ENCODE data around the gene AQP3. TPM values are rescaled to one million over a fixed set of nuclear protein-coding genes. Genes with fewer than 3 reads are reported as not detected.
A peak's percentile ranks its signal among the peaks of the same experiment; 100 is the strongest.

Gene AQP3
- total RNA-seq, 1 experiment from 2014 or later, result 5.5 TPM

DNA sequence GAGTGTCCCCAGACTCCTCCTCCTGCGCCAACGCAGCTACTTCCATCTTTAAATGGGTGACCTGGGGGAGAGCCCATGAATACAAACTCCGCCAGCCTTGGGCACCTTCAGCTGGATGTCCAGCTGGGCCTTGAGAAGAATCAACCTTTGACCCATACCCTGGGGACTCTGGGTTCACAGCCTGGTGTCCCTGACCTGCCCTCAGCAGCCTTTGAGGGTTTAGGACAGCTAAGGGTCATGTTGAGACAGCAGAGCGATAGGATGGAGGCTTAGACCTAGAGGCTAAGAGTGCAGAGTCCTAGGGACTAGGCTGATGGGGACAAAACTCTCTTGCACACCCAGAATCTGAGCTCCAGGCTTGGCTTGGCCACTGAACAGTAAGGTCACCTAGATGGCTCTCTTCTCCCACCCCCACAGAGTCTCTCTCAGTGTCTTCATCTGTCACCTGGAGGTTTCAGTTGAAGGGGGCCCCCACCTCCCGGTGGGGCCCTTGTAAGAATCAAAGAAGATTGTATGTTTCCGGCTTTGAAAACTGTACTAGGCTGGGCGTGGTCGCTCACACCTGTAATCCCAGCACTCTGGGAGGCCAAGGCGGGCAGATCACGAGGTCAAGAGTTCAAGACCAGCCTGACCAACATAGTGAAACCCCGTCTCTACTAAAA lies 6.7 kb upstream of the AQP3 start:
- no peaks in the 10 kb centered on the region for H3K9me2 ChIP-seq (ENCODE audit: insufficient read depth)
- H3K79me2 ChIP-seq (ENCODE audit: insufficient read depth, low read length), result no peaks in the 10 kb centered on the region
- ChIA-PET POLR2A (interaction anchor here (1.1 to 2.4 kb wide), 3 partner anchors 13 to 20 kb away, joined by 3 to 9 read pairs (median 5); partner anchors contain the start of gene NOL6), CTCF (interaction anchor here (1.1 to 4.0 kb wide), 6 partner anchors 12 to 228 kb away, joined by 3 to 39 read pairs (median 6); partner anchors contain the start of genes NFX1 and NOL6), RAD21 (ENCODE audit: low non-redundant PET in 1 of 2, low total read pairs in 2 of 2, uncharacterized antibody in 2 of 2, unreplicated experiment in 2 of 2) (no interaction called here)
- no peaks in the 10 kb centered on the region for H3K9me3 ChIP-seq (ENCODE audit: control insufficient read depth in 1 of 2, insufficient read depth in 1 of 2, low read depth in 1 of 2, low read length in 2 of 2)
- H2AFZ ChIP-seq (ENCODE audit: low read depth, low read length, poor library complexity, severe bottlenecking), result no peak overlapping the region
- no peaks in the 10 kb centered on the region for H3K27me3 ChIP-seq (ENCODE audit: insufficient read depth, low read length)
- no TSS peak for BruUV-seq (replicated peaks)
- TF ChIP-seq TCF7L2 (IDR thresholded peaks at IDR 0.05; ENCODE audit: borderline replicate concordance, extremely low read depth, insufficient read depth, insufficient read length), result no peak
- TF ChIP-seq RAD21 (IDR thresholded peaks at IDR 0.05; ENCODE audit: low read depth), result no peak
- no peak for TF ChIP-seq ZFX (IDR thresholded peaks at IDR 0.05)
- no peak for TF ChIP-seq EGR1 (IDR thresholded peaks at IDR 0.05; ENCODE audit: low read depth)
- TF ChIP-seq SP1 (IDR thresholded peaks at IDR 0.05; ENCODE audit: low read depth), result no peak
- TF ChIP-seq CBX3 (IDR thresholded peaks at IDR 0.05; ENCODE audit: low read depth), result no peak
- TF ChIP-seq, protein P1, sequence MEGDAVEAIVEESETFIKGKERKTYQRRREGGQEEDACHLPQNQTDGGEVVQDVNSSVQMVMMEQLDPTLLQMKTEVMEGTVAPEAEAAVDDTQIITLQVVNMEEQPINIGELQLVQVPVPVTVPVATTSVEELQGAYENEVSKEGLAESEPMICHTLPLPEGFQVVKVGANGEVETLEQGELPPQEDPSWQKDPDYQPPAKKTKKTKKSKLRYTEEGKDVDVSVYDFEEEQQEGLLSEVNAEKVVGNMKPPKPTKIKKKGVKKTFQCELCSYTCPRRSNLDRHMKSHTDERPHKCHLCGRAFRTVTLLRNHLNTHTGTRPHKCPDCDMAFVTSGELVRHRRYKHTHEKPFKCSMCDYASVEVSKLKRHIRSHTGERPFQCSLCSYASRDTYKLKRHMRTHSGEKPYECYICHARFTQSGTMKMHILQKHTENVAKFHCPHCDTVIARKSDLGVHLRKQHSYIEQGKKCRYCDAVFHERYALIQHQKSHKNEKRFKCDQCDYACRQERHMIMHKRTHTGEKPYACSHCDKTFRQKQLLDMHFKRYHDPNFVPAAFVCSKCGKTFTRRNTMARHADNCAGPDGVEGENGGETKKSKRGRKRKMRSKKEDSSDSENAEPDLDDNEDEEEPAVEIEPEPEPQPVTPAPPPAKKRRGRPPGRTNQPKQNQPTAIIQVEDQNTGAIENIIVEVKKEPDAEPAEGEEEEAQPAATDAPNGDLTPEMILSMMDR (IDR thresholded peaks at IDR 0.05 in 2 of 3, conservative IDR thresholded peaks at IDR 0.05 in 1 of 3; ENCODE audit: borderline replicate concordance in 1 of 3, insufficient read depth in 1 of 3, low read depth in 2 of 3, low read length in 2 of 3), result no peak
- TF ChIP-seq, protein P2, sequence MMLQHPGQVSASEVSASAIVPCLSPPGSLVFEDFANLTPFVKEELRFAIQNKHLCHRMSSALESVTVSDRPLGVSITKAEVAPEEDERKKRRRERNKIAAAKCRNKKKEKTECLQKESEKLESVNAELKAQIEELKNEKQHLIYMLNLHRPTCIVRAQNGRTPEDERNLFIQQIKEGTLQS (IDR thresholded peaks at IDR 0.05), result no peak
- TF ChIP-seq YY1 (IDR thresholded peaks at IDR 0.05; ENCODE audit: extremely low read depth, insufficient replicate concordance, low read depth, low read length), result no peak
- ATAC-seq, result no peak
- H3K27ac ChIP-seq (ENCODE audit: low read depth, low read length), result no peak overlapping the region
- H4K20me1 ChIP-seq (ENCODE audit: insufficient read depth), result no peaks in the 10 kb centered on the region
- 0 out of 2 replicates have a peak overlapping the region, but pooled peaks have one; percentile 36 for H3K9ac ChIP-seq (ENCODE audit: low read length)
- no peak for DNase-seq (ENCODE audit: low read depth, low spot score)
- peak overlapping the region; percentile 65 for H3K4me2 ChIP-seq (ENCODE audit: low read length)
- peaks cover 46 to 68% of the 10 kb centered on the region in 2 experiments for H3K4me1 ChIP-seq (ENCODE audit: control insufficient read depth in 1 of 2, insufficient read depth in 2 of 2, low read length in 2 of 2)
- intact Hi-C loops (cut with micrococcal nuclease), result no loop called here
- no peak overlapping the region for H3K4me3 ChIP-seq (replicated peaks in 1 of 2; ENCODE audit: low read depth in 1 of 2, low read length in 2 of 2)
- no peaks in the 10 kb centered on the region for H3K36me3 ChIP-seq (ENCODE audit: control insufficient read depth in 1 of 2, insufficient read depth in 2 of 2, low read length in 2 of 2)
